Measurements from ENCODE around the gene CPT1A.

CPT1A gene

GRCh38 chr11:68776442-68777235 is 65.1 kb downstream of the CPT1A start:
- TF ChIP-seq CTCF (IDR thresholded peaks at IDR 0.05; ENCODE audit: insufficient read depth, missing control alignments) = no peak
- DNase-seq (ENCODE audit: insufficient read length, low spot score) (no peak), FAIRE-seq (no peak)

GRCh38 chr11:68775951-68776388 is 65.7 kb downstream of the CPT1A start:
- no peak for DNase-seq (ENCODE audit: insufficient read length, low spot score)
- FAIRE-seq = no peak
- no peak for TF ChIP-seq CTCF (IDR thresholded peaks at IDR 0.05; ENCODE audit: insufficient read depth, missing control alignments)

- DNase-seq (ENCODE audit: insufficient read length, low spot score) (no peak), FAIRE-seq (no peak)
- TF ChIP-seq CTCF (IDR thresholded peaks at IDR 0.05; ENCODE audit: insufficient read depth, missing control alignments) = no peak
These were observed 67.5 kb downstream of the CPT1A start for GRCh38 chr11:68774194-68774585.

GRCh38 chr11:68773521-68774193 is 68.1 kb downstream of the CPT1A start:
- FAIRE-seq (no peak), DNase-seq (ENCODE audit: insufficient read length, low spot score) (no peak)
- TF ChIP-seq CTCF (IDR thresholded peaks at IDR 0.05; ENCODE audit: insufficient read depth, missing control alignments) = no peak

- DNase-seq (ENCODE audit: insufficient read length, low spot score) = no peak
- FAIRE-seq = no peak
- TF ChIP-seq CTCF (IDR thresholded peaks at IDR 0.05; ENCODE audit: insufficient read depth, missing control alignments) = no peak
These were observed 68.8 kb downstream of the CPT1A start for GRCh38 chr11:68772936-68773335.

- FAIRE-seq (no peak), DNase-seq (ENCODE audit: insufficient read length, low spot score) (no peak)
- no peak for TF ChIP-seq CTCF (IDR thresholded peaks at IDR 0.05; ENCODE audit: insufficient read depth, missing control alignments)
These were observed 70.9 kb downstream of the CPT1A start for GRCh38 chr11:68770781-68771180.

GRCh38 chr11:68767672-68768071 is 74.0 kb downstream of the CPT1A start:
- no peak for TF ChIP-seq CTCF (IDR thresholded peaks at IDR 0.05; ENCODE audit: insufficient read depth, missing control alignments)
- DNase-seq (ENCODE audit: insufficient read length, low spot score) = no peak
- no peak for FAIRE-seq
